Dermis microvascular lymphatic vessel endothelial cell (primary cell): ENCODE results near the gene ZMIZ2. TPM values are rescaled to one million over a fixed set of nuclear protein-coding genes. Genes with fewer than 3 reads are reported as not detected.
"Not testable (repeated sequence)": the region's sequence is repeated elsewhere in the genome, so short reads cannot be mapped to it uniquely, and the experiment has no call there.

Experiments
- DNase-seq, 2 donors: peaks; one replicate each; pipeline versions ENCODE4 v3.0.0 to v3.0.0-alpha.2; 2010; ENCODE audit warnings: low read depth in 2 of 2
- total RNA-seq: library from RNA; depleted of rRNA; stranded (reverse); fragments of >200 nt; gene quantifications from 2 replicates; pipeline ENCODE4 v1.2.1, GENCODE V29; 2014

ZMIZ2 gene
- total RNA-seq, 1 donor from 2014 or later: 5.0 TPM

GRCh38 chr7:44798649-44799305, 50.1 kb downstream of the ZMIZ2 start:
- no peak for DNase-seq

GRCh38 chr7:44799939-44800338, 51.3 kb downstream of the ZMIZ2 start:
- DNase-seq: no peak

- no peak for DNase-seq
These were observed 53.2 kb downstream of the ZMIZ2 start for GRCh38 chr7:44801890-44802289.

- no peak for DNase-seq
These were observed 53.9 kb downstream of the ZMIZ2 start for GRCh38 chr7:44802418-44803025.

GRCh38 chr7:44803828-44804519, 55.3 kb downstream of the ZMIZ2 start:
- not testable (repeated sequence) for DNase-seq

- DNase-seq: no peak
These were observed 57.3 kb downstream of the ZMIZ2 start for GRCh38 chr7:44805950-44806349.

- DNase-seq: no peak
These were observed 60.3 kb downstream of the ZMIZ2 start for GRCh38 chr7:44808914-44809393.

GRCh38 chr7:44811093-44811492, 62.4 kb downstream of the ZMIZ2 start:
- no peak for DNase-seq

- DNase-seq: no peak
These were observed 62.9 kb downstream of the ZMIZ2 start for GRCh38 chr7:44811571-44811970.

GRCh38 chr7:44814919-44815318, 66.3 kb downstream of the ZMIZ2 start:
- DNase-seq: no peak

- no peak for DNase-seq
These were observed 70.6 kb downstream of the ZMIZ2 start for GRCh38 chr7:44819292-44819691.

Other genes with a start within 250 kb of the ZMIZ2 start
- gene NPC1L1, start 207.5 kb upstream of the ZMIZ2 start, total RNA-seq: not detected in 2 replicates
- 25.0 and 54.0 TPM in 2 replicates for gene DDX56, start 174.9 kb upstream of the ZMIZ2 start, total RNA-seq
- 45.3 and 66.4 TPM in 2 replicates for gene TMED4, start 166.6 kb upstream of the ZMIZ2 start, total RNA-seq
- 43.0 and 48.0 TPM in 2 replicates for gene OGDH, start 142.2 kb upstream of the ZMIZ2 start, total RNA-seq
- 1,887 and 2,487 TPM in 2 replicates for gene PPIA, start 47.8 kb downstream of the ZMIZ2 start, total RNA-seq
- 168 and 199 TPM in 2 replicates for gene H2AZ2, start 99.2 kb downstream of the ZMIZ2 start, total RNA-seq
- gene PURB, start 136.7 kb downstream of the ZMIZ2 start, total RNA-seq: 14.4 and 18.1 TPM in 2 replicates
- under 0.01 and 0.13 TPM in 2 replicates for gene MYO1G, start 230.2 kb downstream of the ZMIZ2 start, total RNA-seq